ENCODE data around the gene ASPHD2.
A peak's percentile ranks its signal among the peaks of the same experiment; 100 is the strongest.

ASPHD2 gene

DNA sequence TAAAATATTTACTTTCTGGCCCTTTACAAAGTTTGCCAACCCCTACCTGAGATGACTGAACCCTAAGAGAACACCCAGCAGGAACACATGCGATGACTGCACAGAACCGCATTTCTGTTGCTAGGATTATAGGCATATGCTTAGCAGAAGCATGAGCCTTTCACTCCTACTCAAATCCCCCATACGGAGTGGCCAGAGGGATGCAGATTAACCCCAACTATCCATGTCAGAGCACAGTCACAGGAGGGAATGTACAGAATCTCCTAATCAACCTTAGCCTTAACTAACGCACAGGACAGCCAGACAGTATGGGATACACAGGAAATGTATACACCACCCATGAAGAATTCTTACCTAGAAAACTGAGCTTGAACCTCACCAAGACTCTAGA is 48.3 kb downstream of the ASPHD2 start:
- H3K27me3 ChIP-seq (ENCODE audit: insufficient read depth, low read length, poor library complexity) = no peaks in the 10 kb centered on the region
- DNase-seq (no peak), ATAC-seq (ENCODE audit: insufficient read depth, low read depth) (no peak)
- peak overlapping the region; percentile 90; the same call in 1 of the 2 replicates for H3K4me2 ChIP-seq (ENCODE audit: insufficient read depth, low read length)
- H3K36me3 ChIP-seq (ENCODE audit: insufficient read depth, low read length) = peaks cover 73% of the 10 kb centered on the region
- TF ChIP-seq EZH2 (IDR thresholded peaks at IDR 0.05; ENCODE audit: borderline replicate concordance, low read depth, low read length, severe bottlenecking) (no peak), CTCF (IDR thresholded peaks at IDR 0.05; ENCODE audit: borderline replicate concordance, extremely low read depth, low read length, poor library complexity, severe bottlenecking) (no peak)
- H4K20me1 ChIP-seq (ENCODE audit: insufficient read depth, low read length) = no peaks in the 10 kb centered on the region
- H3K9ac ChIP-seq (ENCODE audit: low read depth, low read length) = no peak overlapping the region
- H3K4me1 ChIP-seq (ENCODE audit: insufficient read depth, low read length) = peaks cover 64% of the 10 kb centered on the region
- no peak overlapping the region for H2AFZ ChIP-seq (ENCODE audit: low read depth, low read length)
- H3K79me2 ChIP-seq (ENCODE audit: insufficient read depth, low read length) = peaks cover 87% of the 10 kb centered on the region
- H3K9me3 ChIP-seq (ENCODE audit: insufficient read depth, low read length, severe bottlenecking) = no peaks in the 10 kb centered on the region
- peak overlapping the region; percentile 41; the same call in 1 of the 2 replicates for H3K27ac ChIP-seq (ENCODE audit: low read length)
- H3K4me3 ChIP-seq (ENCODE audit: low read depth in 1 of 2, low read length in 2 of 2) = peak overlapping the region in 1 of 2 experiments; percentile 91; a peak in 1 of 4 replicates

DNA sequence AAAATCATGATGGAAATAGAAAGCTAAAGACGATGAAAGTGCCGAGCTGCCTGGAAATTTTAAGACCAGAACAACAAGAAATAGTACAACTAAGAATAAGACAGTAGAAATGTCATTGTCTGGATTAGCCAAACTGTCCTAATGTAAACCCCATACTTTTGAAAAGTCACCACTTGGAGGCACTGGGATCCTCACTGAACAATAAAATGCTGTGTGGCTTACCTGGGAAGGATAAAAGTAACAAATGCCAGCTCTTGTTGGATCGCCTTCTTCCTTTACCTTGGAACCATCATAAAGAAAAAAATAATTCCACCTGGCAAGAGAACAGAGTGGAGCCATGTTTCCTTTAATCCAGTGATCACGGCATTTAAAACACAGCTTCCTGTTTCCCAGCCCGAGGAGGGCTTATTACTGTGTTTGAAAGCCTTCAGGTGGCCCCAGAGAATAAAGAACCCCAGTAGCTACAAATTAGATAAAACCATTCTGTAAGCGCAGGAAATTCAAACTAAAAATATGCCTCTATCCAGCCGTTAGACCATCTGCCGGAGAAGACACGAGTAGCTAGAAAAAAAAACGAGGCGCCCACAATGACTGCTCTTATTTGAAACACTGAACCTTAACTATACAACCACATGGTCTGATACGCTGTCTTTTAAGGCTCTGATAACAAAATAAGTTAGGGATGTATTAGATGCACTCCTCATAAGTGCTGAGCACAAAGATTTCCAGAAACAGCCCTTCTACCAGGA is 50.2 kb downstream of the ASPHD2 start:
- DNase-seq (peak; percentile 60), ATAC-seq (ENCODE audit: insufficient read depth, low read depth) (peak; percentile 53)
- peak overlapping the region; percentile 77 for H2AFZ ChIP-seq (ENCODE audit: low read depth, low read length)
- peaks cover 74% of the 10 kb centered on the region for H3K4me1 ChIP-seq (ENCODE audit: insufficient read depth, low read length)
- H3K27me3 ChIP-seq (ENCODE audit: insufficient read depth, low read length, poor library complexity) = no peaks in the 10 kb centered on the region
- H3K4me3 ChIP-seq (ENCODE audit: low read depth in 1 of 2, low read length in 2 of 2) = peak overlapping the region; percentile 7 to 91; a peak in 3 of 4 replicates
- peak overlapping the region; percentile 80 for H3K9ac ChIP-seq (ENCODE audit: low read depth, low read length)
- H3K79me2 ChIP-seq (ENCODE audit: insufficient read depth, low read length) = peaks cover 95% of the 10 kb centered on the region
- peaks cover 55% of the 10 kb centered on the region for H3K36me3 ChIP-seq (ENCODE audit: insufficient read depth, low read length)
- TF ChIP-seq CTCF (IDR thresholded peaks at IDR 0.05; ENCODE audit: borderline replicate concordance, extremely low read depth, low read length, poor library complexity, severe bottlenecking) (peak; percentile 34), EZH2 (IDR thresholded peaks at IDR 0.05; ENCODE audit: borderline replicate concordance, low read depth, low read length, severe bottlenecking) (no peak)
- H3K9me3 ChIP-seq (ENCODE audit: insufficient read depth, low read length, severe bottlenecking) = no peaks in the 10 kb centered on the region
- peak overlapping the region; percentile 97 for H3K27ac ChIP-seq (ENCODE audit: low read length)
- no peaks in the 10 kb centered on the region for H4K20me1 ChIP-seq (ENCODE audit: insufficient read depth, low read length)
- H3K4me2 ChIP-seq (ENCODE audit: insufficient read depth, low read length) = peak overlapping the region; percentile 90

DNA sequence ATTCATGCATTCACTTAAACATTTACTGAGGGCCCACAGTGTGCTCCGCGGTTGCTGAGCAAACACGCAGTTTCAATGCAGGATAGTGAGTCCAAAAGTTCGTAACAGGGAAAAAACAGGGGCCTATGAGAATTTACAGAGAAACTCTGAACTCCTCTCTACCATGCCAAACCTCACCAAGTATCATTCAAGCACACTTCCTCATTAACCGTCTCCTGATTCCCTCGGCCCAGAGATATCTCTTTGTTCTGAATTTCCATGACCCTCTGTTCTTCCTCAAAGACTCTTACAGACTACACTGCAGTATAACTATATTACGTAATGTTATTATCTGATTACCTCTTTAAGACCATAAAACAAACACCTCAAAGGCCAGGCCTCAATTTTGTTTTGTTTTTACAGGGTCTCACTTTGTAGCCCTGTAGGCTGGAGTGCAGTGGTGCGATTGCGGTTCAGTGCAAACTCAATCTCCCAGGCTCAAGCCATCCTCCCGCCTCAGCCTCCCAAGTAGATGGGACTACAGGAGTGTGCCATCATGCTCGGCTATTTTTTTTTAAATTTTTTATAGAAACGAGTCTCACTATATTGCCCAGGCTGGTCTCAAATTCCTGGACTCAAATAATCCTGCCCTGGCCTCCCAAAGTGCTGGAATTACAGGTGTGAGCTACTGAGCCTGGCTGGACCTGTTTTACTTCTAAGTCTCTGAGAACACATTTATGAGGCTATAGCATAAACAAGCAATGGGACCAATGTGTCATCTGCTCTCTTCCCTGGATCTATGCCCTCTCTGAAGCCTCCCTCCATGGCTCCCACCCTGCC is 50.9 kb downstream of the ASPHD2 start:
- Histone ChIP-seq H3K36me3 (ENCODE audit: insufficient read depth, low read length) (peaks cover 48% of the 10 kb centered on the region), H3K79me2 (ENCODE audit: insufficient read depth, low read length) (peaks cover 96% of the 10 kb centered on the region), H3K27ac (ENCODE audit: low read length) (peak overlapping the region; percentile 97), H3K9ac (ENCODE audit: low read depth, low read length) (peak overlapping the region; percentile 80), H3K4me2 (ENCODE audit: insufficient read depth, low read length) (peak overlapping the region; percentile 90), H3K4me3 (ENCODE audit: low read depth in 1 of 2, low read length in 2 of 2) (peak overlapping the region; percentile 7 to 91; a peak in 3 of 4 replicates), H3K9me3 (ENCODE audit: insufficient read depth, low read length, severe bottlenecking) (no peaks in the 10 kb centered on the region), H3K27me3 (ENCODE audit: insufficient read depth, low read length, poor library complexity) (no peaks in the 10 kb centered on the region), H3K4me1 (ENCODE audit: insufficient read depth, low read length) (peaks cover 81% of the 10 kb centered on the region), H4K20me1 (ENCODE audit: insufficient read depth, low read length) (no peaks in the 10 kb centered on the region), H2AFZ (ENCODE audit: low read depth, low read length) (peak overlapping the region; percentile 77)
- ATAC-seq (ENCODE audit: insufficient read depth, low read depth) (peak; percentile 35), DNase-seq (peak; percentile 55)
- TF ChIP-seq CTCF (IDR thresholded peaks at IDR 0.05; ENCODE audit: borderline replicate concordance, extremely low read depth, low read length, poor library complexity, severe bottlenecking) = peak; percentile 15
- TF ChIP-seq EZH2 (IDR thresholded peaks at IDR 0.05; ENCODE audit: borderline replicate concordance, low read depth, low read length, severe bottlenecking) = no peak
